GM21528 (cell line): ENCODE measurements around the gene RHEBL1.
"Not testable (repeated sequence)": the region's sequence is repeated elsewhere in the genome, so short reads cannot be mapped to it uniquely, and the experiment has no call there.

Experiments used
- ATAC-seq: cut with Tn5 transposase; IDR thresholded peaks from one replicate; pipeline ENCODE4 v1.9.1; 2021; ENCODE audit warnings: mild to moderate bottlenecking, moderate library complexity; ENCODE audit not compliant: unreplicated experiment, low FRiP score

The RHEBL1 gene

DNA sequence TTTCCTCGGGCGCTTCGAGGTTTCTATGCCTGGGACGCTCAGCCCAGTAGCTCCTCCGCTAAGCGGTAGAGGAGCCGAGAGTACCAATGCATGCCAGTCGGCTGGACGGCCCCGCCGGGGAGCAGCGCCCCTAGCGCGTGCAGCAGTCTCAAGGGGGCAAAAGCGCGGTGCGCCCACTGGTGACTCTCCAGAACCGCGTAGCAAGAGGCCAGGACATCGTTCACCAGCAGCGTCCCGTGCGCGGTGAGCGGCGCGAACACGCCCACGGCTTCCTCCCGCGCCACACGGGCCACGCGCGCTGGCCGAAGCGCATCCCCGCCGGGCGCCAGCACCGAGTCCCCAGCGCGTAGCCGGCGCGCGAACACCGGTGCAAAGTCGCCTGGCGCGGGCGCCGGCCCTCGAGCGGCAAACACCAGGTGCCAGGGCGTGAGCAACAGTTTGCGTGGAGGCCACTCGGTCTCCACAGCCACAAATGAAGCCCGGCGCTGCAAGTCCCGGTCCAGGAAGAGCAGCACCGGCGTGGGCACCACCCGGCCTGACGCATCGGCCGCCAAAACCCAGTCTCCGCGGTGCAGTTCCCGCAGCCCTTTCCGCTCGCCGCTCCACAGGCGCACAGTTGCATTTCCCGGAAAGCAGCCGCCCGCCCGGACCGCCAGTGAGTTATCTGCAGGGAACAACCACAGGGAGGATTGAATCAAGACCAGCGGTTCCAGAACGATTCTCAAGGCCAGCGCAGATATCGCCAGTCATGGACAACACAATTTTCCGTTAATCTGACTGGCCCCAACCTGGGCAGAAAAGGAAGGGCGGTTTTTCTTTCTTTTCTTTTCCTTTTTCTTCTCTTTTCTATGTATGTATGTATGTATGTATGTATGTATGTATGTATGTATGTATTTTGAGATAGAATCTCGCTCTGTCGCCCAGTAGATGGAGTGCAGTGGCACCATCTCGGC lies 20.3 kb upstream of the RHEBL1 start:
- ATAC-seq, result no peak

- ATAC-seq, result no peak
Observed at GRCh38 chr12:49088932-49089330, 19.2 kb upstream of the RHEBL1 start.

DNA sequence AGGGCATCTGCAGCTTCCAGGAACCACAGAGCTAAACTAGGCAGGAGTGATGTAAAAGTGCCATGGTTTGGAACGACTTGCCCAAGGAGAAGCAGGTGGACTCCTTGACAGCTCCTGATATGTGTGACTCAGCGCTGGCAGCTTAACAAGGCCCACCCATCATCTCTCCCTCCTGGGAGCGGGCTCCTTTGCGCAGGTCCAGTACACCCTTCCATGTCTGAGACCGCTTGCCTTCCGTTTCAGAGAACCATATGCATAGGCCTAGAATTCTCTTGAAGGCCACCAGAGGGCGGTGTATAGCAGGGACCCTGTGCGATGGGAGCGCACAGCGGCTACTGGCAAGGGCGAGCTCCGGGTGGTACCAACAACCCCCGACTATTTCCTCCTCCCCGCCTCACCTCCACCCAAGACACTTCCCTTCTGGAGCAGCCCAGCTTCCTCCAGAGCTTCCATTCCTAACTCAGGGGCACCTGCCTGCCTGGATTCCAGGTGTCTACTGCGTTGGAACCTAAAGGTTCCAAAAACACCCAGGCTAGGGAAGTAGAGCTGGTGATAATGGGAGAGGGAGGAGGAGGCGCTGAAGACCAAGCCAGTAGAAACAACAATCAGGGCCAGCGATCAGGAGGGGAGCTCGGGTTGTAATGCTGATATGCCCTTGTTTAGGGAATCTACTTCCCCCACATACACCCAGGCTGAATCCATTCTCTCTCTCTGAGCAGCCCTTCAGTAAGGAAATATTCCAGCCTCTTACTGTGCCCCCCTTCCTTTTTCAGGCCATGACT lies 18.6 kb upstream of the RHEBL1 start:
- no peak for ATAC-seq

DNA sequence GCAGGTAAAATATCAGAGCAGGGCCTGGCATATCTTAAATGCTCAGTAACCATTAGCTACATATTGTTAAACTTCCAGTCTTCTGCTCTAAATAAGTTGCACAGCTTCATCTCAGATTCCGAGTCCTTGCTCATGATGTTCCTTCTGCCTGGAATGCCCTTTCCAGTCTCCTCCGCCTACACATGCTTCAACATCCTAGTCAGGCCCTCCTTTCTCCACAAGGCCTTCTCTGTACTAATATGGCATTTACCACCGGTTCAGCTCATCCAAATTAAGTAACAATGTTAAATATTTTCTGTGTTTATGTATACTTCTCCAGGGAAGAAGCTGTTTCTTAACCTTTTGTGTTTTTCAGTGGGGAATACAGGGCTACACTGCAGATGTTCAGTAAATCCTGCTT lies 16.3 kb upstream of the RHEBL1 start:
- ATAC-seq, result no peak

- ATAC-seq, result no peak
Observed at GRCh38 chr12:49084438-49084837, 14.7 kb upstream of the RHEBL1 start.

GRCh38 chr12:49079793-49080192 lies 10.0 kb upstream of the RHEBL1 start:
- ATAC-seq, result no peak

GRCh38 chr12:49070971-49071370 lies 1.2 kb upstream of the RHEBL1 start:
- ATAC-seq, result no peak

GRCh38 chr12:49068879-49069506 lies 786 bp downstream of the RHEBL1 start:
- ATAC-seq, result no peak

GRCh38 chr12:49066120-49066519 lies 3.7 kb downstream of the RHEBL1 start:
- no peak for ATAC-seq

- no peak for ATAC-seq
Observed at GRCh38 chr12:49064767-49065152, 5.0 kb downstream of the RHEBL1 start.

DNA sequence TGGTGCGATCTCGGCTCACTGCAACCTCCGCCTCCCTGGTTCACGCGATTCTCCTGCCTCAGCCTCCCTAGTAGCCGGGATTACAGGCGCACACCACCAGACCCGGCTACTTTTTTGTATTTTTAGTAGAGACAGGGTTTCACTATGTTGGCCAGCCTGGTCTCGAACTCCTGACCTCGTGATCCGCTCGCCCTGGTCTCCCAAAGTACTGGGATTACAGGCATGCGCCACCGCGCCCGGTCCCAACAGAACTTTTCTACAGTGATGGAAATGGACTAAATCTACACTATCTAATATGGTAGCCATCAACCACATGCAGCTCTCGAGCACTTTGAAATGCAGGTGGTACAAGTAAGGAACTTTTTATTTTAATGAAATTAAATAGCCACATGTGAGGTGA lies 7.9 kb downstream of the RHEBL1 start:
- not testable (repeated sequence) for ATAC-seq

DNA sequence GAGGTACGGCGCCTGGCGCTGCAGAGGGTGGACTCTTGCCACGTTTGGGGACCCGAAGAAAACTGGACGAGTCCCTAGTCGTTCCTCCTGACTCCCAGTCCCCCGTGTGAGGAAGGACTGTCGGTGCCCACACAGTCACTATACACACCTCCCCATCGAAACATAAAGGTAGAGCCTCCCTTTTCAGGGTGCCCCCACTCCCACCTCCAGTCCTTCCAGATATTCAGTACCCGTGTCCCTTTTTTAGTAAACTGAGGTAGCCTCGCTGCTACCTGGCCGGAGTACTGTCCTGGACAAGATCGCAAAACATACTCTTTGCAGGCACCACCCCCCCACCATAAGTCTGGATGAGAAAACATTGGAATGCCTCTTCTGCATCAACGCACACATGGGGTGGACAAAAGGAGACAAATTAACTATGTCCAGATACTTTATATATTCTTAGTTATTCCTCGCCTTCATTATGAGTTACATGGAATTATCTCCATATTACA lies 8.6 kb downstream of the RHEBL1 start:
- no peak for ATAC-seq

- ATAC-seq, result peak; percentile 51
Observed at GRCh38 chr12:49060237-49061156, 9.3 kb downstream of the RHEBL1 start, which contains the start of gene KMT2D. TSS of gene KMT2D (minus strand) at chr12:49060794. CDS start at chr12:49055324, 5,470 bp downstream.

- ATAC-seq, result peak; percentile 21
Observed at GRCh38 chr12:49059299-49060171, 10.2 kb downstream of the RHEBL1 start.

- no peak for ATAC-seq
Observed at GRCh38 chr12:49059045-49059298, 10.8 kb downstream of the RHEBL1 start.

GRCh38 chr12:49058366-49059044 lies 11.3 kb downstream of the RHEBL1 start:
- ATAC-seq, result no peak

- ATAC-seq, result no peak
Observed at GRCh38 chr12:49057888-49058287, 11.9 kb downstream of the RHEBL1 start.

- peak; percentile 42 for ATAC-seq
Observed at GRCh38 chr12:49055978-49056754, 13.6 kb downstream of the RHEBL1 start.
